Panc1 (cell line): ENCODE measurements around the gene MOB4. TPM values are rescaled to one million over a fixed set of nuclear protein-coding genes. Genes with fewer than 3 reads are reported as not detected.
A peak's percentile ranks its signal among the peaks of the same experiment; 100 is the strongest.

Experiments used
- ATAC-seq: fragments of 200-7000 bp; cut with Tn5 transposase; 2 replicates; pipeline ENCODE4 v1.9.1; 2020; ENCODE audit warnings: mild to moderate bottlenecking, moderate library complexity
- BruUV-seq: library from RNA; stranded (reverse); fragments of 400-500 nt; replicated peaks from 2 replicates; lab custom pipeline; 2021; lab: Mats Ljungman, UMichigan
- CTCF ChIA-PET: fragments of 300-600 bp; sonication (Branson Sonifier 250); formaldehyde crosslinking; loops from one replicate; lab custom pipeline; 2022; ENCODE audit warnings: antibody characterized with exemption; lab: Charles Lee
- POLR2A ChIA-PET: fragments of 300-600 bp; sonication (Branson Sonifier 250); formaldehyde crosslinking; loops from one replicate; lab custom pipeline; 2022; ENCODE audit warnings: antibody characterized with exemption; lab: Charles Lee
- DNase-seq: peaks from one replicate; pipeline ENCODE4 v3.0.0-alpha.2; 2010; ENCODE audit warnings: low read depth, low spot score
- H3K27ac ChIP-seq: 2 replicates; pipeline ENCODE4 v1.5.1; 2011; ENCODE audit warnings: mild to moderate bottlenecking, low read length, inconsistent platforms
- H3K27me3 ChIP-seq: fragments of 200-500 bp; sonication (Bioruptor generic); 2 replicates; pipeline ENCODE4 v1.6.0; 2014; ENCODE audit warnings: low read length, inconsistent platforms; ENCODE audit not compliant: control insufficient read depth, insufficient read depth
- H3K36me3 ChIP-seq: fragments of 200-500 bp; sonication (Bioruptor generic); 2 replicates; pipeline ENCODE4 v1.5.1; 2014; ENCODE audit warnings: inconsistent platforms, mild to moderate bottlenecking, low read length, moderate library complexity; ENCODE audit not compliant: control insufficient read depth, insufficient read depth
- H3K4me1 ChIP-seq: 2 replicates; pipeline ENCODE4 v1.5.1; 2011; ENCODE audit warnings: inconsistent platforms, mild to moderate bottlenecking, low read length, moderate library complexity; ENCODE audit not compliant: control insufficient read depth, insufficient read depth
- H3K4me3 ChIP-seq, 2 experiments: 2 replicates each; pipeline ENCODE4 v1.5.1; 2011 to 2012; ENCODE audit warnings: low read depth in 2 of 2, low read length in 2 of 2, mild to moderate bottlenecking in 2 of 2, inconsistent platforms in 1 of 2, moderate library complexity in 1 of 2
- H3K9me3 ChIP-seq: fragments of 200-500 bp; sonication (Bioruptor generic); 2 replicates; pipeline ENCODE4 v1.5.1; 2014; ENCODE audit warnings: low read depth, mild to moderate bottlenecking, inconsistent platforms, low read length, moderate library complexity; ENCODE audit not compliant: control insufficient read depth, insufficient read depth
- CTCF ChIP-seq: fragments of 450-650 bp; IDR thresholded peaks from 2 replicates; pipeline ENCODE4 v1.5.1; 2017; ENCODE audit warnings: mild to moderate bottlenecking
- POLR2AphosphoS5 ChIP-seq: IDR thresholded peaks from 2 replicates; pipeline ENCODE4 v1.6.1; 2012; ENCODE audit warnings: mild to moderate bottlenecking, low read depth, low read length, moderate library complexity
- REST ChIP-seq, 2 experiments: IDR thresholded peaks; 2 replicates each; pipeline ENCODE4 v1.6.1; 2011 to 2012; ENCODE audit warnings: low read depth in 2 of 2, control low read depth in 1 of 2, low read length in 1 of 2, mild to moderate bottlenecking in 1 of 2, moderate library complexity in 1 of 2; ENCODE audit not compliant: insufficient read depth in 1 of 2
- SIN3A ChIP-seq: IDR thresholded peaks from 2 replicates; pipeline ENCODE4 v1.6.1; 2012; ENCODE audit warnings: low read depth, mild to moderate bottlenecking, low read length, moderate library complexity, borderline replicate concordance; ENCODE audit not compliant: insufficient read depth
- TCF7L2 ChIP-seq: IDR thresholded peaks from 2 replicates; pipeline ENCODE4 v1.6.1; 2011; ENCODE audit warnings: mild to moderate bottlenecking, low read depth, low read length, inconsistent platforms
- in situ Hi-C: cut with HindIII; loops from 2 replicates; pipeline ENCODE4 v1.10.0; 2016; ENCODE audit warnings: low sequenced_read_pairs, low pct_unique_long_range_greater_than_20kb
- intact Hi-C: fragments of 100-400 bp; cut with micrococcal nuclease; formaldehyde crosslinking; loops from one replicate; pipeline ENCODE4 v1.10.0; 2022; ENCODE audit not compliant: unreplicated experiment
- total RNA-seq: library from RNA; stranded (reverse); gene quantifications from one replicate; pipeline ENCODE4 v1.2.1, GENCODE V29; 2021; ENCODE audit not compliant: unreplicated experiment

The MOB4 gene
- total RNA-seq, 1 experiment from 2014 or later: 25.6 TPM

- Histone ChIP-seq H3K27me3 (no peaks in the 10 kb centered on the region), H3K27ac (no peak overlapping the region), H3K9me3 (no peaks in the 10 kb centered on the region), H3K4me1 (peaks cover 12% of the 10 kb centered on the region), H3K36me3 (peaks cover 5% of the 10 kb centered on the region; the same call in 1 of the 2 replicates), H3K4me3 (no peak overlapping the region)
- no peak for ATAC-seq
- intact Hi-C loops (no loop called here), in situ Hi-C loops (no loop called here)
- no TSS peak for BruUV-seq
- CTCF ChIA-PET: no interaction called here
- TF ChIP-seq SIN3A (no peak), TCF7L2 (no peak), REST (IDR thresholded peaks at IDR 0.05; ENCODE audit: insufficient read depth in 1 of 2, low read depth in 2 of 2, low read length in 1 of 2) (no peak), POLR2AphosphoS5 (no peak), CTCF (no peak)
- POLR2A ChIA-PET: no interaction called here
- DNase-seq: no peak
These were observed 2.0 kb upstream of the MOB4 start for GRCh38 chr2:197513915-197514314.

GRCh38 chr2:197514754-197515153, 1.1 kb upstream of the MOB4 start:
- Histone ChIP-seq H3K4me3 (peak overlapping the region; percentile 77 to 86), H3K36me3 (peaks cover 5% of the 10 kb centered on the region), H3K9me3 (no peaks in the 10 kb centered on the region), H3K27me3 (no peaks in the 10 kb centered on the region), H3K27ac (peak overlapping the region; percentile 95), H3K4me1 (peaks cover 12% of the 10 kb centered on the region)
- CTCF ChIA-PET: no interaction called here
- TF ChIP-seq SIN3A (no peak), REST (IDR thresholded peaks at IDR 0.05; ENCODE audit: insufficient read depth in 1 of 2, low read depth in 2 of 2, low read length in 1 of 2) (no peak), POLR2AphosphoS5 (no peak), CTCF (no peak)
- no TSS peak for BruUV-seq
- no peak for DNase-seq
- POLR2A ChIA-PET: no interaction called here
- ATAC-seq: no peak
- intact Hi-C loops (no loop called here), in situ Hi-C loops (no loop called here)
